GM10847 (cell line): ENCODE data around the gene NLRP10.

ENCODE experiments used
- POLR2A ChIP-seq: IDR thresholded peaks from 2 replicates; pipeline ENCODE4 v1.6.1; 2011; ENCODE audit not compliant: insufficient read length; ENCODE audit errors: extremely low read depth

NLRP10 gene

GRCh38 chr11:7944123-7944522 lies 21.1 kb downstream of the NLRP10 start:
- no peak for TF ChIP-seq POLR2A

DNA sequence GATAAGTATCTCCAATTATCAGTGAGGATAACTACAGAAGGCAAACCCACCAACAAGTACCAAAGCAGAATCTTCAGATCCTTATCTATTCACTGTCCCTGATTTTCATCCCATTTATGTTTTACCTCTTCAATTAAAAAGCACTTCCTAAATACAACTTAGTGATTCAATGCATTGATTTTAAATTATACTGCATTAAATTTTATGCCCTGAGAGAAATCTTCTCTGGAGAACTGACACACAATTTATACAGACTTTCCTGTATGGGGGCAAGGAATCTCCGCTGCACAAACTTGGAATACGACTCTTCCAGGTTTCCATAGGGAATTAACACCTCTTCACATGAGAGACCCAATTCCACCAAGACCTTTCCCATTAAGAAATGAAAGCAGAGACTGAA lies 23.6 kb downstream of the NLRP10 start, which contains the start of gene OR10A3:
Gene OR10A3 (minus strand): TSS at position 101 of the 400 bp plus-strand sequence. CDS start 2,188 bp downstream, outside the sequence.
- TF ChIP-seq POLR2A: no peak

GRCh38 chr11:7941146-7941545 lies 24.1 kb downstream of the NLRP10 start:
- TF ChIP-seq POLR2A: no peak

- TF ChIP-seq POLR2A: no peak
Observed at GRCh38 chr11:7936615-7937014, 28.6 kb downstream of the NLRP10 start.

DNA sequence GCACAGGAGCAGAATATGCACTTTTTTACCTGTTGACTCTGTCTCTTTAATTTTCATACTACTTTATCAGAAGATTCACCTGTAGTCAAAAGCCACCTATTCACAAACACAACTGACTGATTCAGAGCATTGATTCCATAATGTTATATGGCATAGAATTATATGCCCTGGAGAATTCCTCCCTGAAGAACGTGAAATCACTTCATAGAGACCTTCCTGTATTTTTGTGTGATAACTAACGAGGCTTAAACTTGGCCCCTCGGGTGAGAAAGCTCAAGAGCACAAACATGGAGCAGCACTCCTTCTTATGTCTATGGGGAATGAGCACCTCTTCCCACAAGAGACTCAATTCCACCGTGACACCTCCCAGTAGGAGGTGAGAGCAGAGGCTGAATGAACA lies 34.1 kb downstream of the NLRP10 start, which contains the start of gene OR10A6:
Gene OR10A6 (minus strand): TSS at position 101 of the 400 bp plus-strand sequence. CDS start 2,606 bp downstream, outside the sequence.
- no peak for TF ChIP-seq POLR2A

DNA sequence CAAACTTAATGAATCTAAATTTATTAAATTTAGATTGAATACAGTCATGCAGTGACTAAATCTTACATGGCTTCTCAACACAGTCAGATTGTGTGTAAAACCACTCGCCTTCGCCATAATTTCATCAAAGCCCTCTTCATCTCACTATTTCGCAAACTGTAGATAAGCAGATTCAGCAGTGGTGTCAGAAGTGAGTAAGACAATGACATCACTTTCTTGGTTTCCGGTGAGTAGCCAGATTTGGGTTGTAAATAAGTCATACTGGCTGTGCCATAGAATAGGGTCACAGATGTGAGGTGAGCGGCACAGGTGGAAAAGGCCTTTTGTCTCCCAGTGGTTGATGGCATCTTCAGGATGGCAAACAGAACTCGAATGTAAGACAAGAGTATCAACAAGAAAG lies 37.6 kb downstream of the NLRP10 start:
- TF ChIP-seq POLR2A: no peak

- no peak for TF ChIP-seq POLR2A
Observed at GRCh38 chr11:7924536-7924935, 40.7 kb downstream of the NLRP10 start.

DNA sequence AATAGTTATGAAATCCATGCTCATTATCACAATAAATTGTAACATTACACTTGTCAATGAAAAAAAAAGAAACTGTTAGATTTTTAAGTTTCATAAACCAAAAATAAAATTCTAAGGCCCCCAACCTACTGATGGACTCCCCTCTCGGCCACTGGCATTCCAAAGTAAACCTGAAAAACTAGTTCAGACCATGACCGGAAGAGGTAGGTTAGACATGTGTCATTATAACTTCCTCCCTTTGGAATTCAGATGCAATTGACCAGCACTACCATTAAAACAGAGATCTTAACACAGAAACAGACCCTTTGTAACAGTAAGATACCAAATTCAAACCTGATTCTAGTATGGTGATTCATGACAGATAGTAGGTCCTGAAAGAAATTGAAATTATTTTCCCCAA lies 47.1 kb downstream of the NLRP10 start:
- no peak for TF ChIP-seq POLR2A
